Smooth muscle cell (in vitro differentiated cells): ENCODE data around the gene ADD2. TPM values are rescaled to one million over a fixed set of nuclear protein-coding genes. Genes with fewer than 3 reads are reported as not detected.

Experiments
- DNase-seq: peaks from one replicate; lab custom pipeline; 2025; ENCODE audit not compliant: unreplicated experiment; lab: John Stamatoyannopoulos, UW
- H2AFZ ChIP-seq: fragments of 200-600 bp; sonication (generic); 2 replicates; pipeline ENCODE4 v1.6.0; 2016; ENCODE audit warnings: antibody characterized with exemption, low read depth, mild to moderate bottlenecking
- H3F3A ChIP-seq: fragments of 200-600 bp; sonication (generic); 2 replicates; pipeline ENCODE4 v1.6.0; 2017; ENCODE audit warnings: antibody characterized with exemption, low read depth
- H3K27ac ChIP-seq: fragments of 200-600 bp; sonication (generic); 2 replicates; pipeline ENCODE4 v1.5.1; 2016; ENCODE audit warnings: low read depth, mild to moderate bottlenecking
- H3K27me3 ChIP-seq: fragments of 200-600 bp; sonication (generic); 2 replicates; pipeline ENCODE4 v1.6.1; 2016; ENCODE audit warnings: low read depth, mild to moderate bottlenecking
- H3K36me3 ChIP-seq: fragments of 200-600 bp; sonication (generic); 2 replicates; pipeline ENCODE4 v1.5.1; 2016; ENCODE audit warnings: low read depth
- H3K4me1 ChIP-seq: fragments of 200-600 bp; sonication (generic); 2 replicates; pipeline ENCODE4 v1.5.1; 2016; ENCODE audit warnings: low read depth
- H3K4me2 ChIP-seq: fragments of 200-600 bp; sonication (generic); 2 replicates; pipeline ENCODE4 v1.6.0; 2016; ENCODE audit warnings: mild to moderate bottlenecking
- H3K4me3 ChIP-seq: fragments of 200-600 bp; sonication (generic); 2 replicates; pipeline ENCODE4 v1.5.1; 2016; ENCODE audit warnings: mild to moderate bottlenecking
- H3K79me2 ChIP-seq: fragments of 200-600 bp; sonication (generic); 2 replicates; pipeline ENCODE4 v1.6.0; 2016; ENCODE audit warnings: low read depth, mild to moderate bottlenecking
- H3K9ac ChIP-seq: fragments of 200-600 bp; sonication (generic); 2 replicates; pipeline ENCODE4 v1.6.0; 2016; ENCODE audit warnings: low read depth
- H3K9me3 ChIP-seq: fragments of 200-600 bp; sonication (generic); replicated peaks from 2 replicates; pipeline ENCODE4 v1.5.1; 2016; ENCODE audit warnings: low read depth
- H4K20me1 ChIP-seq: fragments of 200-600 bp; sonication (generic); 2 replicates; pipeline ENCODE4 v1.6.0; 2016; ENCODE audit warnings: low read depth
- WGBS: methylation state at CpG from one replicate; pipeline ENCODE4 v1.1.7; 2016; ENCODE audit warnings: low lambda C conversion rate; 5-methylcytosine and 5-hydroxymethylcytosine counted together
- polyA plus RNA-seq: library from polyadenylated mRNA; unstranded; fragments of >200 nt; fragmentation: Nextera tagmentation; extraction: Ambion mirVana; gene quantifications from 2 replicates; pipeline ENCODE4 v1.2.1, GENCODE V29; 2016
- total RNA-seq: library from RNA; depleted of rRNA; stranded (reverse); fragments of >200 nt; gene quantifications from 2 replicates; pipeline ENCODE4 v1.2.3, GENCODE V29; 2014
- TF ChIP-seq, protein P1 (sequence below): fragments of 200-600 bp; sonication (generic); IDR thresholded peaks from 2 replicates; pipeline ENCODE4 v1.5.1; 2017; ENCODE audit warnings: borderline replicate concordance, mild to moderate bottlenecking, antibody characterized with exemption; ENCODE audit not compliant: insufficient read depth, poor library complexity, severe bottlenecking

Gene ADD2
- total and polyA plus RNA-seq, 2 experiments from 2014 or later: 4.3 to 7.1 TPM

DNA sequence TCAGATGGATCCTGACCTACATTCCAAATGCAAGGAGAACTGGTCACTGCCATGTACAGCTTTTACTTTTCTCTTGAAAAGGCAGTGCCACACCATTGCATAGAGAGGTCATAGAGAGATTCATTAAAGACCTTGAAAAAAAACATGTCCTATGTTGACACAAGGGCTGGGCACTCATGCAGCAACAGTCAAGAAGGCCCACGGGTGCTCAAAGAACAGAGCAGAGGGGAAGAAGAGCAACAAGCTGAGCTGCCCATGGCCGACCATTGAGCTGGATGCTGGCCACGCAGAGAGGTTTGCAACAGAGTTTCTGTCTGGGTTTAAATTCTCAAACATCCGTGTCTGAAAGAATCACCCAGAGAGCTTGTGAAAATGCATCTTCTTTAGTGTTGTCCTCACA lies 99.1 kb downstream of the ADD2 start:
- Histone ChIP-seq H3F3A (no peaks in the 10 kb centered on the region), H3K27me3 (no peaks in the 10 kb centered on the region), H3K79me2 (no peaks in the 10 kb centered on the region), H4K20me1 (no peaks in the 10 kb centered on the region), H3K9me3 (no peaks in the 10 kb centered on the region), H2AFZ (no peak overlapping the region), H3K4me3 (no peak overlapping the region), H3K4me2 (no peak overlapping the region), H3K4me1 (no peaks in the 10 kb centered on the region), H3K27ac (no peak overlapping the region), H3K9ac (no peak overlapping the region), H3K36me3 (no peaks in the 10 kb centered on the region)
- WGBS: 95% methylated on average over 4 of the region's 4 CpGs
- no peak for DNase-seq
- TF ChIP-seq, protein P1, sequence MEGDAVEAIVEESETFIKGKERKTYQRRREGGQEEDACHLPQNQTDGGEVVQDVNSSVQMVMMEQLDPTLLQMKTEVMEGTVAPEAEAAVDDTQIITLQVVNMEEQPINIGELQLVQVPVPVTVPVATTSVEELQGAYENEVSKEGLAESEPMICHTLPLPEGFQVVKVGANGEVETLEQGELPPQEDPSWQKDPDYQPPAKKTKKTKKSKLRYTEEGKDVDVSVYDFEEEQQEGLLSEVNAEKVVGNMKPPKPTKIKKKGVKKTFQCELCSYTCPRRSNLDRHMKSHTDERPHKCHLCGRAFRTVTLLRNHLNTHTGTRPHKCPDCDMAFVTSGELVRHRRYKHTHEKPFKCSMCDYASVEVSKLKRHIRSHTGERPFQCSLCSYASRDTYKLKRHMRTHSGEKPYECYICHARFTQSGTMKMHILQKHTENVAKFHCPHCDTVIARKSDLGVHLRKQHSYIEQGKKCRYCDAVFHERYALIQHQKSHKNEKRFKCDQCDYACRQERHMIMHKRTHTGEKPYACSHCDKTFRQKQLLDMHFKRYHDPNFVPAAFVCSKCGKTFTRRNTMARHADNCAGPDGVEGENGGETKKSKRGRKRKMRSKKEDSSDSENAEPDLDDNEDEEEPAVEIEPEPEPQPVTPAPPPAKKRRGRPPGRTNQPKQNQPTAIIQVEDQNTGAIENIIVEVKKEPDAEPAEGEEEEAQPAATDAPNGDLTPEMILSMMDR: no peak

DNA sequence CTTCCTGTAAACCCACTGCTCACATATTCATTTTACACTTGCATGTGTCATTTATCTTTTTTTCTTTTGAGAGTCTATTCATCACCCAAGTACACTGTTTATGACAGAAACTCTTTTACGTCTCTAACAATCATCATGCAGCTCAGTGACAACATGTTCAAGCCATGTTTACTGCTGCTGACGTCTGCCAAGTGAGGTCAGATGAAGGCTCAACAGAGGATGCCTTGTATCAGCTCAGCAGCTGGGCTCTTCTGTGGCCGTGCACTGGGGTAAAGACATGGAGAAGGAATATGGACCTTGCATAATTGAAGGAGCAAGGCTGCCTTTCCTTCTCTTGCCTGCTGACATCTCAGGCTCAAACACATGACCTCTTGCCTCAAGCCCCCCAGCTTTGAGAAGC lies 99.6 kb downstream of the ADD2 start:
- Histone ChIP-seq H3K36me3 (no peaks in the 10 kb centered on the region), H3K4me3 (no peak overlapping the region), H3K79me2 (no peaks in the 10 kb centered on the region), H3K4me1 (no peaks in the 10 kb centered on the region), H3F3A (no peaks in the 10 kb centered on the region), H4K20me1 (no peaks in the 10 kb centered on the region), H3K27ac (no peak overlapping the region), H3K4me2 (no peak overlapping the region), H3K9ac (no peak overlapping the region), H2AFZ (no peak overlapping the region), H3K27me3 (no peaks in the 10 kb centered on the region), H3K9me3 (no peaks in the 10 kb centered on the region)
- TF ChIP-seq, protein P1: no peak
- WGBS: 73% methylated on average over 3 of the region's 3 CpGs
- DNase-seq: no peak

DNA sequence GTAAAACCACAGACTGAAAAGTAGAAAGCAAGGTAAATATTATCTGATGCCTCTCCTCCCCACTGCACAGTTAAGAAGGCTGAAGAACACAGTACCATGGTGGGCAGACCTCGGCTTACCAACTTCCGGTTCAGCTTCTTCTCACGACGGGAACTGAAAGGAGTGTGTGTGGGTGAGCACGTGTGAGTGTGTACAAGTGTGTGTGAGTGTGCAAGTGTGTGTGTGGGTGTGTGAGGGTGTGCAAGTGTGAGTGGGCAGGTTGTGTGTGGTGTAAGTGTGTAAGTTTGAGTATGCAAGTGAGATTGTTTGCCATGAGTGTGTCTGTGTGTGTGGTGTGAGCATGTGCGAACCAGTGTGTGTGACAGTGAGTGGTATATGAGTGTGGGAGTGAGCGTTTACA lies 103.5 kb downstream of the ADD2 start:
- Histone ChIP-seq H3K36me3 (no peaks in the 10 kb centered on the region), H3K27ac (no peak overlapping the region), H3K4me2 (no peak overlapping the region), H2AFZ (no peak overlapping the region), H3K4me3 (no peak overlapping the region), H4K20me1 (no peaks in the 10 kb centered on the region), H3K27me3 (no peaks in the 10 kb centered on the region), H3K9ac (no peak overlapping the region), H3K4me1 (no peaks in the 10 kb centered on the region), H3K79me2 (no peaks in the 10 kb centered on the region), H3F3A (no peaks in the 10 kb centered on the region), H3K9me3 (no peaks in the 10 kb centered on the region)
- TF ChIP-seq, protein P1: no peak
- DNase-seq: no peak
- 97% methylated on average over 7 of the region's 7 CpGs for WGBS

DNA sequence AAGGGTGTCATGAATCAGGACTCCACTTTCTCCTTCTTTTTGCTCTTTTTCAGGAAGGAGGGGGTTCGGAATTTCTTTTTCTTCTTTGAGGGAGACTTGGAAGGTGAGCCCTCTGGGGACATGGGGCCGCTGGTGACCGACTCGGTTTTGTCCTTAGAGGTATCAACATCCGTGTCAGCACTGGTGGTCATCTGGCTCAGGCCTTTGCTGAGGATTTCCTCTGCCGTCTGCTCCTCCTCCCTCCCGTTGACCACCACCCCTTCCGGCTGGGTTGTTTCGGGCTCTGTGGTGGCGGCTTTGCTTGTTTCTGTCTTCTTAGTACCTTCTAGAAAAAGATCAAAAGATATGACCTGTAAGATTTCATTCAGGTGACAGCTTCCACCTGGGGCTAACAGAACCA lies 104.6 kb downstream of the ADD2 start:
- no peak overlapping the region for H3K9ac ChIP-seq
- no peak overlapping the region for H3K4me3 ChIP-seq
- no peaks in the 10 kb centered on the region for H3K36me3 ChIP-seq
- H3K9me3 ChIP-seq: no peaks in the 10 kb centered on the region
- DNase-seq: no peak
- H3K27me3 ChIP-seq: no peaks in the 10 kb centered on the region
- no peak overlapping the region for H2AFZ ChIP-seq
- no peaks in the 10 kb centered on the region for H4K20me1 ChIP-seq
- WGBS: 94% methylated on average over 10 of the region's 10 CpGs
- no peaks in the 10 kb centered on the region for H3K79me2 ChIP-seq
- no peaks in the 10 kb centered on the region for H3F3A ChIP-seq
- H3K27ac ChIP-seq: no peak overlapping the region
- H3K4me2 ChIP-seq: no peak overlapping the region
- TF ChIP-seq, protein P1: no peak
- H3K4me1 ChIP-seq: peaks cover 2% of the 10 kb centered on the region
